ENCODE measurements around the gene PRKCA. TPM values are rescaled to one million over a fixed set of nuclear protein-coding genes. Genes with fewer than 3 reads are reported as not detected.

The PRKCA gene
- total RNA-seq, 1 experiment from 2014 or later: 36.1 TPM

DNA sequence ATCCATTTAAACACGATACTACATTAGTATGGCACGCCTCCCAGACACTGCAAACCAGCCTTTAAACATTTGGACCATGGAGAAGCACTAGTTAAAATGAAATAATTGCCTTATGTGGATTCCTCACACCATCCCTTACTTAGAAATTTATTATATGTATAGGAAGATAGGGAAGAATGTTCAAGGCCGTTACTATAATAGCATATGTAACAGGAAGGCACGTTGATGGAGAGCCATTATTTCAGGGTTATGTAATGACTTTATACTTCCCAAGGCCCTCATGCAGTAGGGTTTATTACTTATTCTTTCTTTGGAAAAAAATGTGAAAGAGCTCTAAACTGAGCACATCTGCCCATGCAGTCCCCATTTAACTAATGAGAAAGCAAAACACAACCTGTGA lies 435.9 kb downstream of the PRKCA start:
- Histone ChIP-seq H3K27ac (no peak overlapping the region), H3K4me1 (replicated peaks) (no peaks in the 10 kb centered on the region), H3K9me3 (replicated peaks) (no peaks in the 10 kb centered on the region), H3K36me3 (peaks cover 71% of the 10 kb centered on the region), H3K27me3 (replicated peaks) (no peaks in the 10 kb centered on the region), H3K4me3 (no peak overlapping the region)
- no peak for DNase-seq (ENCODE audit: low read depth in 1 of 2, low spot score in 2 of 2)

DNA sequence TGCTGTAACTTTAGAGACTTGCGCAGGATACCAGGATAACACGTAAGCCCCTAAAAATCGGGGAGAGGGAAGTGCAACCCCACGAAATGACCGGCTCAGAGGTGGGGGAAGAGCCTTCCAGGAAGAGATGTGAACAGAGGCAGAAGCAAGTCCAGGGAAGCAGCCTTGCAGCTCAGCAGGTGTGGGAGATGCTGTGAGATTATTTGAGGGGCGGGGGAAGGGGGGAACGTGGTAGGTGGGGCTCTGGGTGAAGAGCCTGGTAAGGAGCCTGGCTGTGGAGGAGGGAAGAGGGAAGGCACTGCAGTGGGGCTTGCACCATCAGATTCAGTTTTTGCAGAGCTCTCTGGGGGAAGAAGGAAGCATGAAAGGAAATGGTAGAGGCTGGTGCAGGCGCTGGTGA lies 437.1 kb downstream of the PRKCA start:
- Histone ChIP-seq H3K4me3 (no peak overlapping the region), H3K27me3 (replicated peaks) (no peaks in the 10 kb centered on the region), H3K9me3 (replicated peaks) (no peaks in the 10 kb centered on the region), H3K4me1 (replicated peaks) (no peaks in the 10 kb centered on the region), H3K36me3 (peaks cover 72% of the 10 kb centered on the region), H3K27ac (no peak overlapping the region)
- DNase-seq (ENCODE audit: low read depth in 1 of 2, low spot score in 2 of 2): no peak

DNA sequence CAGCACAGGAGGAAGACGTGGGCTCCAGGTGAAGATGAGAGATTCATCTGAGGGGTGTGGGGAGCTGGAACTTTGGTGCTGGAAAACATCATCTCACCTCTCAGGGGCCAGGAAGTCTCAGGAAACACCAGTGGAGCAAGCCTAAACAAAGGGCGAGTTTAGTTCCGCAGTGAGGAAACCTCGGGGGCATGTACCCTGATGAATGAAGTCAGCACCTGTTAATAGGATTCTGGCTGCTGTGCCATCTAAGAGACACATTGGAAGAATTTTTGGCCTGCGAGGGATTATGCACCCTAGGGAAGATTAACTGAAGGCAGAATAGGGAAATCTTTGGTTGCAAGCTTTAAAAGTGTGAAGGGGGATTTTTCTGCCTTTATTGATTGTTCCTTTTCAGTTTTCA lies 437.8 kb downstream of the PRKCA start:
- Histone ChIP-seq H3K36me3 (peaks cover 68% of the 10 kb centered on the region), H3K4me1 (replicated peaks) (no peaks in the 10 kb centered on the region), H3K4me3 (no peak overlapping the region), H3K27ac (no peak overlapping the region), H3K27me3 (replicated peaks) (no peaks in the 10 kb centered on the region), H3K9me3 (replicated peaks) (no peaks in the 10 kb centered on the region)
- no peak for DNase-seq (ENCODE audit: low read depth in 1 of 2, low spot score in 2 of 2)

DNA sequence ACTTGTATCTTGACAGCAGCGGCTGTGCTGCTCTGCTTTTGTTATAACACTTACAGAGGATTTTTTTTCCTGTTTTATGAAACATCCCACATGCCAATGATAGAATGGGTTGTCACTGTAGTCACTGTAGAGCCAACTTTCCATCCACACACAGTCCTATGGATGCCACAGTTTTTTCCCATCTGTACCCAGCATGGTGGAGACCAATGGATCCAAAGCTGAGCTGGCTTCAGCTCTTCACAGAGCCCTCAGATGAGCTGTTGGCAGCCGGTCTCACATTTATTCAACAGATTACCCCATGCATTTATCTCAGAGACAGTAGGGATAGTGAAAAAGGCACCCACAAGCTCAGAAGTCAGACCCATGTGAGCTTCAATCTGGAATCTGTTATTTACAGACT lies 441.1 kb downstream of the PRKCA start:
- H3K27ac ChIP-seq: no peak overlapping the region
- no peak for DNase-seq (ENCODE audit: low read depth in 1 of 2, low spot score in 2 of 2)
- peaks cover 57% of the 10 kb centered on the region for H3K36me3 ChIP-seq
- no peak overlapping the region for H3K4me3 ChIP-seq
- H3K9me3 ChIP-seq (replicated peaks): no peaks in the 10 kb centered on the region
- H3K27me3 ChIP-seq (replicated peaks): no peaks in the 10 kb centered on the region
- peaks cover 10% of the 10 kb centered on the region for H3K4me1 ChIP-seq (replicated peaks)

DNA sequence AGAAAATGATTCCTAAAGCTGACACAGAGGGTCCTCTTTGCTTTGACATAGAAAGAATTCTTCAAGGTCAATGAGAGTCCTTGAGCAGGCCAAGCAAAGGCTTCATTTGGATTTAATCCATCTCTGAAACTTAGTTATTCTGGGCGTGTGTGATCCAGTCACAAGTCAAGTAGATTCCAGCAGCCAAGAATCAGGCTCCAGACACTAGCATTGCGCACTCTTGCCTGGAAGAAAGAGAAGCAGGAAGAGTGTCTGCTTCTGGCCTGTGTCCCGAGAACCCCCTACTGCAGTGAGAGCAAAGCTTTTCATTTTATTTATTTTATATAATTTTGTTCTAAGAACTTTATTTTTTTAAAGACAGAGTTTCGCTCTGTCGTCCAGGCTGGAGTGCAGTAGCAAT lies 444.3 kb downstream of the PRKCA start:
- H3K27ac ChIP-seq: no peak overlapping the region
- no peaks in the 10 kb centered on the region for H3K27me3 ChIP-seq (replicated peaks)
- H3K9me3 ChIP-seq (replicated peaks): no peaks in the 10 kb centered on the region
- DNase-seq (ENCODE audit: low read depth in 1 of 2, low spot score in 2 of 2): no peak
- H3K4me1 ChIP-seq (replicated peaks): peaks cover 10% of the 10 kb centered on the region
- H3K36me3 ChIP-seq: peaks cover 54% of the 10 kb centered on the region
- H3K4me3 ChIP-seq: no peak overlapping the region

DNA sequence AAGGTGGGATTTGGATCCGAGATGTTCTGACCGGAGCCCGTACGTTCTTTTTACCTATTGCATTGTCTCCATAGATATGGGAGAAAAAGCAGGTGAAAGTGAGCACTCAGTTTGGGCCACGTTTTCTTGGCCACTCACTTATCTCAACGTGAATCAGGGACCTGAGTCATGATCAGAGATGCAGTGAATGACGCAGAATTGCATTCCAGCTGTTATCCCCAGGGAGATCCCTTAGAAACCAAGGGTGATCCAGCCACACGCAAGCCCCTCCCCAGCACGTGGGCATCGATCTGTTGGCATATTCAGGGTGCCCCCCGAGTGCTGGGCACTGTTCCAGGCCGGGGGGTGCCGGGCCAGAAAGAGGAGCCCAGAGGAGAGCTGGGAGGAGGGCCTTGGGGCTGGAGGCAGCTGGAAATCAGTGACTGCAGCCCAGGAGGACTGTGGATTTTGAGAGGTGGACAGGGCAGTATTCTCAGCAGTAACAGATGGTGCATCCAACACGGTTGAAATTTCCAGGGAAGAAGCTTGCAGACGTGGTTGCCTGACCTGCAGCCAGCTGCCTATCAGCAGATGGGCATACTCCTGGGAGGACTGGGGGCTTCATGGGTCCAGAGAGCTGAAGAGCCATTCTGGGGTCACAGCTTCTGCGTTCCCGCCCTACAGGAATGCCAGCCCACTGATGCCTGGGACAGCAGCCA lies 445.3 kb downstream of the PRKCA start:
- Histone ChIP-seq H3K27ac (no peak overlapping the region), H3K4me1 (replicated peaks) (peaks cover 10% of the 10 kb centered on the region), H3K27me3 (replicated peaks) (no peaks in the 10 kb centered on the region), H3K9me3 (replicated peaks) (no peaks in the 10 kb centered on the region), H3K36me3 (peaks cover 52% of the 10 kb centered on the region), H3K4me3 (no peak overlapping the region)
- no peak for DNase-seq (ENCODE audit: low read depth in 1 of 2, low spot score in 2 of 2)

DNA sequence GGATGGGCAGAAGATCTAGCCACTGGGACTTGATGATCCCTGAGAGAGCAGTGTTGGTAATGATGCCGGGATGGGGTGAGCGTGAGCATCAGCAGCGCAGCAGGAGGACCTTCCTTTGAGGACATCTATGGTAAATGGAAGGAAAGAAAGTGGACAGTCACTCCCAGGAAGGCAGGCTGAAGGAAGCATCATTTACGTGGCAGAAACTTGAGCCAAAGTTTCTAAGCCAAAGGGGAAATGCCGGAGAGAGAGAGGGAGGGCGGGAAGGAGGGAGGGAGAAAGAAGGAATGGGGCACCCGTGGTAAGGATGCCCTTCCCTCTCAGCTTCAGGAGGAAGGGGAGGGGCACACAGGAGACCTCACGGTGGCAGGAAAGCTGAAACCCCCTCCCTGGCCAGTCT lies 446.2 kb downstream of the PRKCA start:
- H3K36me3 ChIP-seq: peaks cover 48% of the 10 kb centered on the region
- H3K4me1 ChIP-seq (replicated peaks): peaks cover 10% of the 10 kb centered on the region
- no peak overlapping the region for H3K27ac ChIP-seq
- no peak overlapping the region for H3K4me3 ChIP-seq
- H3K9me3 ChIP-seq (replicated peaks): no peaks in the 10 kb centered on the region
- no peaks in the 10 kb centered on the region for H3K27me3 ChIP-seq (replicated peaks)
- DNase-seq (ENCODE audit: low read depth in 1 of 2, low spot score in 2 of 2): no peak

DNA sequence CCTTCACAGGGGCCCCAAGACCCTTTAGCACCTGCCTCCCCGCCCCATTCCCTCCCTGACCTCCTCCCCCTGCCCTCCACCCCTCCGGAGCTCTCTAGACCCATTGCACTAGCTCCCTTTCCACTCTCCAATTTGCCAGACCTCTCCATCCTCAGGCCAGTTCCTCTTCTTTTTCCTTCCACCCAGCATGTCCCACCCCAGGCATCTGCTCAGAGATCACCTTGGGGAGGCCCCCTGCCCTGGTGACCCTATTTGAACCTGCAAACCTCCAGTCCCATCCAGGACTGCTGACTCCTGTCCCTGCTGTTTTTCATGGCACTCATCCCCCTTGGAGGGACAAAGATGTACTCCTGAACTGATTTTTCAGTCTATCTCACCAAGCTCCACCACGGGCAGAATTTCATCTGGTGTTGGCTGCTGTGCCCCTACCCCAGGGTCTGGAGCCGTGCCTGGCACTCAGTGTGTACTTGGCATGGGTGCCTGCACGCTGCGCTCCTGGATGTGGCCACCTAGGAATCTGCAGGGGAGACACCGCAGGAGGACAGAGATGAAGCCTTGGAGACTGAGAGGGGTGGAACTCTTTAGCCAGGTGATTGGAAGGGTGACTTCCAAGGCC lies 446.9 kb downstream of the PRKCA start:
- no peaks in the 10 kb centered on the region for H3K27me3 ChIP-seq (replicated peaks)
- no peaks in the 10 kb centered on the region for H3K9me3 ChIP-seq (replicated peaks)
- no peak for DNase-seq (ENCODE audit: low read depth in 1 of 2, low spot score in 2 of 2)
- no peak overlapping the region for H3K4me3 ChIP-seq
- H3K36me3 ChIP-seq: peaks cover 44% of the 10 kb centered on the region
- peaks cover 10% of the 10 kb centered on the region for H3K4me1 ChIP-seq (replicated peaks)
- H3K27ac ChIP-seq: no peak overlapping the region

DNA sequence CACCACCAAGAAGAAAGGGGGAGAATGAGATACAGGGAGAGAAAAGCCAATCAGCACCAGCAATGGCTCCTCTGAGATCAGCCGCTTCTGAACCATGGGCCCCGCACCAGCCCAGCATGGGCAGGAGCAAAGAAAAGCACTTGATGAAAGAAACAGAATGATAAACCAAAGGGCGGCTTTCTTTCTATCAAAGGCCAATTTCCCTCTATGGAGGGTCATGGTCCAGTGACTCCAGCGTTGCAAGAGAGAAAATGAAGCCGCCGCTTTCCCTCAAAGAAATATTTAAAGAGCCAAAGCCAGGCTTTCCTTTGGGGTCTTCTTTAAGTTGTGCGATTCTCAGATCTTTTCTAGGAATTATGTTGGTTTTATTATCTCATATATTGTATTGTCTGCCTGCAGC lies 447.7 kb downstream of the PRKCA start:
- Histone ChIP-seq H3K36me3 (peaks cover 47% of the 10 kb centered on the region), H3K27ac (no peak overlapping the region), H3K4me3 (no peak overlapping the region), H3K27me3 (replicated peaks) (no peaks in the 10 kb centered on the region), H3K4me1 (replicated peaks) (peaks cover 10% of the 10 kb centered on the region), H3K9me3 (replicated peaks) (no peaks in the 10 kb centered on the region)
- no peak for DNase-seq (ENCODE audit: low read depth in 1 of 2, low spot score in 2 of 2)

DNA sequence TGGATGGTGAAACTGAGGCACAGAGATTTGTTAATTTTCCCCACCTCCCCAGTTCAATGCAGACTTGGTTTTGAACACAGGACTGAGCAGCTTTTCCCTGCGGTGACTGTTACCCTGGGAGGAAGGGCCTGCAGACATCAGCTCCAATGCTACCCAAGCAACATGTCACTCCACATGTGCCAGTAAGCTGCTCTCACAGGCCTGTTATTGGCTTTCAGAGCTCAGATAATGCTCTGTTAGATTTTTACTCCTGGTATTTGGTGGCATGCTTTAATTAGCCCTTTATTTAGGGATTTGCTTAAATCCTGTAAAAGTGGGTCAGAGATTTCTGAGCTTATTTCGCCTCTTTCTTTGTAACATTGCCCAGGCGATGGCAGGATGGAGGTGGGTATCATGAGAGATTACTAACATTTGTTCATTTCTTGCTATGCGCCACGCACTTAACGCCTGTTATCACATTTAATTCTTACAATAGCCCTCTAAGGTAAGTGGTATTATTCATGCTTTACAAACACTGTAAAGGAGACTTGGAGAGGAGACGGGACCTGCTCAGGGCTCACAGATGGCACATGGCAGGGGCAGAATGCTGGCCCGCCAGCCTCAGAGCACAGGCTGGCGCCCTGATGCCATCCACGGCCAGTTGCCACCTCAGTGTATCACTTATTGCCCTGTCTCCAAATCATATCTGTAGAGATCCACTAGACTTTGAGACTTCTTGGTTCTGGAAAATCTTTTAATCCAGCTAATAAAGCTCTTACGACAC lies 448.5 kb downstream of the PRKCA start:
- Histone ChIP-seq H3K36me3 (peaks cover 46% of the 10 kb centered on the region), H3K4me3 (no peak overlapping the region), H3K9me3 (replicated peaks) (no peaks in the 10 kb centered on the region), H3K4me1 (replicated peaks) (peaks cover 10% of the 10 kb centered on the region), H3K27me3 (replicated peaks) (no peaks in the 10 kb centered on the region), H3K27ac (no peak overlapping the region)
- DNase-seq (ENCODE audit: low read depth in 1 of 2, low spot score in 2 of 2): no peak

DNA sequence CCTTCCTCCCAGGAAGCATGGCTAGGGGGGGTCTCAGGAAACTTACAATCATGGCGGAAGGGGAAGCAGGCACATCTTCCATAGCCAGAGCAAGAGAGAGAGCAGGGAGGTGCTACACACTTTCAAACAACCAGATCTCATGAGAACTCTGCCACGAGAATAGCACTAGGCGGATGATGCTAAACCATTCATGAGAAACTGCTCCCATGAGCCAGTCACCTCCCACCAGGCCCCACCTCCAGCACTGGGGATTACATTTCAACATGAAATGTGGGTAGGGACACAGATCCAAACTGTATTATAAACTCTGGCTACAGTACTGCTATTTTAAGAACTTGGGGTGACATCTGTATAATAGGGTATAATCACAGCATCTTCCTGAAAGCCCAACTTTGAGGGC lies 449.4 kb downstream of the PRKCA start:
- H3K27ac ChIP-seq: no peak overlapping the region
- DNase-seq (ENCODE audit: low read depth in 1 of 2, low spot score in 2 of 2): no peak
- H3K27me3 ChIP-seq (replicated peaks): no peaks in the 10 kb centered on the region
- no peak overlapping the region for H3K4me3 ChIP-seq
- no peaks in the 10 kb centered on the region for H3K9me3 ChIP-seq (replicated peaks)
- H3K36me3 ChIP-seq: peaks cover 46% of the 10 kb centered on the region
- peaks cover 10% of the 10 kb centered on the region for H3K4me1 ChIP-seq (replicated peaks)

DNA sequence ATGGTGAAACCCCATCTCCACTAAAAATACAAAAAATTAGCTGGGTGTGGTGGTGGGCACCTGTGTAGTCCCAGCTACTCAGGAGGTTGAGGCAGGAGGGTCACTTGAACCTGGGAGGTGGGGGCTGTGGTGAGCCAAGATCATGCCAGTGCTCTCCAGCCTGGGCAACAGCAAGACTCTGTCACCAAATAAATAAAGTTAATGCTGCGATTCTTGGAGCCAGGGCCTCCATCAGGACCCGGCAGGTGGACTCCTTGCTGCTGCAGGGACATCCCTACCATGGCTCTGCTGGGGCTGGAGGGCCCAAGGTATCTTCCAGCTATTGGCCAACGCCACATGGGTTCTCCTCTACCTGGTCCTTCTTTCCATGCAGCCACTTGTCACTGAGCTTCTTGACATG lies 450.0 kb downstream of the PRKCA start:
- H3K36me3 ChIP-seq: peaks cover 46% of the 10 kb centered on the region
- no peaks in the 10 kb centered on the region for H3K27me3 ChIP-seq (replicated peaks)
- H3K4me1 ChIP-seq (replicated peaks): peaks cover 6% of the 10 kb centered on the region
- no peak overlapping the region for H3K27ac ChIP-seq
- no peak overlapping the region for H3K4me3 ChIP-seq
- no peaks in the 10 kb centered on the region for H3K9me3 ChIP-seq (replicated peaks)
- DNase-seq (ENCODE audit: low read depth in 1 of 2, low spot score in 2 of 2): no peak

DNA sequence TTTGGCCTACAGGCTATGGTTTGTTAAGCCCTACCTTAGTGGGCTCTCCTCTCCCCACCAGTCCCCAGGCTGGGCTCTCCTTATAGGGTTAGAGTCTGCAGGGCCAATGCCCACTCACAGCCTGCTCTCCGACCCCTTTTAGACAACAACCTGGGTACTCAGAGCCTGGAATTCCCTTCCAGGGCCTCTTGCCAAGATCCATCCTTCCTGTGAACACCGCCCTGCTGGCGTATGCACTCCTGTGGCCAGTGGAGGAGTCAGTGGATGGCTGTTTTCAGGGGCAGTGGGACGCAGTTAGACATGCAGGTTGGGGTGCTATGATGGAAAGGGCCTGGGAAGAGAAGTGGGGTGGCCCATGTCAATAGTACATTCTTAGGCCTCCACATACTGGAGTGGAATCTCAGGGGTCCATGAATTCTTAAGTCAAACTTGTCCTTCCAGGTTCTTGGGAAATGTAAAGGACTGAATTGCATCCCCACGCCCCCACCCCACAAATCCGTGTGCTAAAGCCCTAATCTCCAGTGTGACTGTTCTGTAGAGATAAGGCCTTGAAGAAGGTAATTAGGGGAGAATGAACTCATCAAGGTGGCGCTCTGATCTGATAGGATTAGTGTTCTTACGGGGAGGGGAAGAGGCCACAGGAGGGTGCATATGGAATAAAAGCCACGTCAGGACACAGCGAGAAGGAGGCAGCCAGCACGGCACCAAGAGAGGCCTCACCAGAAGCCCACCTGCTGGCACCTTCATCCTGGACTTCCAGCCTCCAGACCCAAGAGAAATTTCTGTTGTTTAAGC lies 450.9 kb downstream of the PRKCA start:
- Histone ChIP-seq H3K27me3 (replicated peaks) (no peaks in the 10 kb centered on the region), H3K9me3 (replicated peaks) (no peaks in the 10 kb centered on the region), H3K27ac (no peak overlapping the region), H3K4me3 (no peak overlapping the region), H3K36me3 (peaks cover 44% of the 10 kb centered on the region), H3K4me1 (replicated peaks) (no peaks in the 10 kb centered on the region)
- no peak for DNase-seq (ENCODE audit: low read depth in 1 of 2, low spot score in 2 of 2)

Data from SJSA1 (cell line).